Testis (tissue), 3 donors: ENCODE results near the gene TRPV5. TPM values are rescaled to one million over a fixed set of nuclear protein-coding genes. Genes with fewer than 3 reads are reported as not detected.

Source experiments
- DNase-seq: peaks from one replicate; pipeline ENCODE4 v3.0.0-alpha.2; 2019
- H3K27ac ChIP-seq, 2 donors: fragments of 200-600 bp; sonication (generic); one replicate each; pipeline ENCODE4 v1.5.1; 2019
- H3K27me3 ChIP-seq: fragments of 200-600 bp; sonication (generic); one replicate; pipeline ENCODE4 v1.5.1; 2019
- H3K36me3 ChIP-seq: fragments of 200-600 bp; sonication (generic); one replicate; pipeline ENCODE4 v1.5.1; 2017; ENCODE audit warnings: low read depth; ENCODE audit errors: missing control alignments
- H3K4me1 ChIP-seq: fragments of 200-600 bp; sonication (generic); one replicate; pipeline ENCODE4 v1.5.1; 2019
- H3K4me3 ChIP-seq, 2 donors: fragments of 200-600 bp; sonication (generic); one replicate each; pipeline ENCODE4 v1.5.1; 2017 to 2019
- H3K9me3 ChIP-seq: fragments of 200-600 bp; sonication (generic); one replicate; pipeline ENCODE4 v1.5.1; 2017
- CTCF ChIP-seq, 3 experiments: fragments of 450-650 bp in 2 of 3; fragments of 200-600 bp in 1 of 3; sonication (generic) in 1 of 3; IDR thresholded peaks; one replicate each; pipeline ENCODE4 v1.5.1; 2016 to 2019; ENCODE audit warnings: antibody characterized with exemption in 3 of 3, mild to moderate bottlenecking in 2 of 3, moderate library complexity in 1 of 3
- POLR2A ChIP-seq: fragments of 450-650 bp; IDR thresholded peaks from one replicate; pipeline ENCODE4 v1.6.1; 2017; ENCODE audit warnings: antibody characterized with exemption, mild to moderate bottlenecking, moderate library complexity
- WGBS, 2 donors: methylation state at CpG; one replicate each; pipeline ENCODE4 v1.1.5; 2018; 5-methylcytosine and 5-hydroxymethylcytosine counted together
- intact Hi-C: fragments of 100-400 bp; cut with DNase I; formaldehyde crosslinking; loops from one replicate; pipeline ENCODE4 v1.15.1; 2023; ENCODE audit warnings: low total_unique reads
- polyA plus RNA-seq: library from polyadenylated mRNA; stranded (reverse); fragments of 350-450 nt; fragmentation: Illumina TruSeq; extraction: RNeasy Lipid Tissue Mini Kit (QIAGEN cat#74804); gene quantifications from one replicate; pipeline ENCODE4 v1.2.3, GENCODE V29; 2014; ENCODE audit warnings: low read depth, low replicate concordance; ENCODE audit not compliant: insufficient read depth
- total RNA-seq, 2 donors: library from RNA; depleted of rRNA; stranded (reverse); fragments of >200 nt; gene quantifications; one replicate each; pipeline ENCODE4 v1.2.3, GENCODE V29; 2016

Gene TRPV5
- total and polyA plus RNA-seq, 3 donors from 2014 or later = 0.57 to 2.1 (median 1.4) TPM

GRCh38 chr7:142887282-142888015 is 46.1 kb downstream of the TRPV5 start:
- Histone ChIP-seq H3K4me3 (no peak overlapping the region), H3K36me3 (no peaks in the 10 kb centered on the region), H3K27me3 (no peaks in the 10 kb centered on the region), H3K4me1 (no peaks in the 10 kb centered on the region), H3K27ac (no peak overlapping the region), H3K9me3 (no peaks in the 10 kb centered on the region)
- no peak for DNase-seq
- 91 to 92% methylated on average over 12 of the region's 12 CpGs for WGBS, 2 donors
- TF ChIP-seq CTCF (IDR thresholded peaks at IDR 0.05) = no peak
- no peak for TF ChIP-seq POLR2A
- intact Hi-C loops = no loop called here

GRCh38 chr7:142886866-142887265 is 46.7 kb downstream of the TRPV5 start:
- no peaks in the 10 kb centered on the region for H3K27me3 ChIP-seq
- no peak for TF ChIP-seq CTCF (IDR thresholded peaks at IDR 0.05)
- no peak for TF ChIP-seq POLR2A
- 74 to 78% methylated on average over 7 of the region's 7 CpGs for WGBS, 2 donors

GRCh38 chr7:142885311-142886230 is 48.0 kb downstream of the TRPV5 start, which contains the start of gene TRPV6:
TSS of gene TRPV6 (minus strand) at chr7:142885745.
- H3K36me3 ChIP-seq = no peaks in the 10 kb centered on the region
- H3K27ac ChIP-seq = no peak within 1 kb of the TSS
- no peak for TF ChIP-seq POLR2A
- no peak for TF ChIP-seq CTCF (IDR thresholded peaks at IDR 0.05)
- DNase-seq = no peak
- no peaks in the 10 kb centered on the region for H3K4me1 ChIP-seq
- no peak within 1 kb of the TSS for H3K4me3 ChIP-seq
- intact Hi-C loops = no loop called here
- H3K27me3 ChIP-seq = no peaks in the 10 kb centered on the region
- no peaks in the 10 kb centered on the region for H3K9me3 ChIP-seq
- 73 to 74% methylated on average over 13 to 16 of the region's 16 CpGs for WGBS, 2 donors

More at GRCh38 chr7:142886866-142887265, 46.7 kb downstream of the TRPV5 start:
- DNase-seq = no peak
- H3K9me3 ChIP-seq = no peaks in the 10 kb centered on the region
- intact Hi-C loops = no loop called here
- H3K36me3 ChIP-seq = no peaks in the 10 kb centered on the region
- no peaks in the 10 kb centered on the region for H3K4me1 ChIP-seq
- no peak overlapping the region for H3K27ac ChIP-seq
- H3K4me3 ChIP-seq = no peak overlapping the region

GRCh38 chr7:142884286-142884640 is 49.3 kb downstream of the TRPV5 start:
- H3K9me3 ChIP-seq = no peaks in the 10 kb centered on the region
- no peak for TF ChIP-seq CTCF (IDR thresholded peaks at IDR 0.05)
- no peak for TF ChIP-seq POLR2A
- intact Hi-C loops = no loop called here
- H3K36me3 ChIP-seq = no peaks in the 10 kb centered on the region
- H3K4me1 ChIP-seq = no peaks in the 10 kb centered on the region
- H3K27me3 ChIP-seq = no peaks in the 10 kb centered on the region
- no peak overlapping the region for H3K4me3 ChIP-seq
- no peak for DNase-seq
- 82 to 84% methylated on average over 4 of the region's 4 CpGs for WGBS, 2 donors
- H3K27ac ChIP-seq = no peak overlapping the region
